Measurements from ENCODE around the gene P4HA1. TPM values are rescaled to one million over a fixed set of nuclear protein-coding genes. Genes with fewer than 3 reads are reported as not detected.

The P4HA1 gene
- total and polyA plus RNA-seq, 9 of the 15 experiments (the other 6 are each of a cell fraction or from before 2014, with no cell fraction given): 20.2 to 177 (median 28.6) TPM

DNA sequence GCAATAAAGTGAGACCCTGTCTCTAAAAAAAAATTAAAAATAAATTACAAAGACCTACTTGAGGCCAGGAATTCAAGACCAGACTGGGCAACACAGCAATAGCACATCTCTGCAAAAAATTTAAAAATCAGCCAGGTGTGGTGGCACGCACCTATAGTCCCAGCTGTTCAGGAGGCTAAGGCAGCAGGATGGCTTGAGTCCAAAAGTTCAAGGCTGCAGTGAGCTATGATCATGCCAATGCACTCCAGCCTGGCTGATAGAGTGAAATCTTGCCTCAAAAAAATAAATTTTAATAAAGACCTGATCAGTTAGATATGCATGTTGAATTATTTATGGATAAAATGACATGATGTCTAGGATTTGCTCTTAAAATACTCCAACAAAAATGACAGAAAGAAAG is 34.9 kb downstream of the P4HA1 start:
- H3K9ac ChIP-seq (ENCODE audit: insufficient read depth in 1 of 2, low read depth in 2 of 2, low read length in 2 of 2): no peak overlapping the region
- H3K36me3 ChIP-seq (ENCODE audit: control insufficient read depth, insufficient read depth, low read length): peaks cover 65% of the 10 kb centered on the region; the same call in 2 of the 3 replicates
- BruUV-seq (replicated peaks): no TSS peak
- no peaks in the 10 kb centered on the region for H3K9me1 ChIP-seq (ENCODE audit: control insufficient read depth, insufficient read depth, low read length)
- no peaks in the 10 kb centered on the region for H4K20me1 ChIP-seq (replicated peaks; ENCODE audit: control insufficient read depth, insufficient read depth, low read length)
- H3K4me2 ChIP-seq (ENCODE audit: insufficient read depth, low read length): no peak overlapping the region
- intact Hi-C loops (cut with micrococcal nuclease) (loop anchor here (2.0 to 10.0 kb wide), 3 partner anchors 157 to 697 kb away; partner anchors contain the start of gene MCU), in situ Hi-C loops (cut with MboI) (loop anchor here (10.0 kb wide), 1 partner anchor 697 kb away; no protein-coding TSS in a partner anchor)
- H3K79me2 ChIP-seq (ENCODE audit: control insufficient read depth, insufficient read depth, low read length): no peaks in the 10 kb centered on the region
- no peak overlapping the region for H3K4me3 ChIP-seq
- ChIA-PET POLR2A (interaction anchor here (0.6 to 2.7 kb wide), 8 partner anchors 8 to 703 kb away, joined by 3 to 9 read pairs (median 3); no protein-coding TSS in a partner anchor), CTCF (ENCODE audit: low intra/inter-chr PET ratio) (interaction anchor here (1.2 kb wide), 1 partner anchor 698 kb away, joined by 4 read pairs; no protein-coding TSS in a partner anchor)
- H3K27ac ChIP-seq (ENCODE audit: extremely low read depth, low read depth, low read length): no peak overlapping the region
- H2AFZ ChIP-seq (ENCODE audit: low read depth, low read length): no peak overlapping the region
- FAIRE-seq (no peak), ATAC-seq (no peak), DNase-seq (ENCODE audit: extremely low read depth in 1 of 4, low spot score in 3 of 4) (no peak)
- no peaks in the 10 kb centered on the region for H3K27me3 ChIP-seq (ENCODE audit: control insufficient read depth in 2 of 2, insufficient read depth in 2 of 2, low read length in 2 of 2)
- no peaks in the 10 kb centered on the region for H3K4me1 ChIP-seq (replicated peaks in 1 of 2; ENCODE audit: control insufficient read depth in 2 of 2, insufficient read depth in 2 of 2, low read length in 2 of 2)
- 100% methylated on average over 1 of the region's 1 CpG for WGBS (ENCODE audit: insufficient coverage, low coverage, missing lambda C conversion rate)
- no peaks in the 10 kb centered on the region for H3K9me3 ChIP-seq (replicated peaks; ENCODE audit: control insufficient read depth, insufficient read depth, low read depth, low read length)
- no peak for TF ChIP-seq BDP1 (IDR thresholded peaks at IDR 0.05; ENCODE audit: insufficient read depth, insufficient read length)
- TF ChIP-seq ZNF436 (CRISPR knock-in tag; IDR thresholded peaks at IDR 0.05): no peak
- TF ChIP-seq HDAC1 (IDR thresholded peaks at IDR 0.05): no peak
- no peak for TF ChIP-seq SFPQ (IDR thresholded peaks at IDR 0.05; ENCODE audit: low read depth, low read length)
- TF ChIP-seq, protein P1, sequence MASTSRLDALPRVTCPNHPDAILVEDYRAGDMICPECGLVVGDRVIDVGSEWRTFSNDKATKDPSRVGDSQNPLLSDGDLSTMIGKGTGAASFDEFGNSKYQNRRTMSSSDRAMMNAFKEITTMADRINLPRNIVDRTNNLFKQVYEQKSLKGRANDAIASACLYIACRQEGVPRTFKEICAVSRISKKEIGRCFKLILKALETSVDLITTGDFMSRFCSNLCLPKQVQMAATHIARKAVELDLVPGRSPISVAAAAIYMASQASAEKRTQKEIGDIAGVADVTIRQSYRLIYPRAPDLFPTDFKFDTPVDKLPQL (IDR thresholded peaks at IDR 0.05; ENCODE audit: extremely low read depth, insufficient read length): no peak
- no peak for TF ChIP-seq POLR3G (IDR thresholded peaks at IDR 0.05; ENCODE audit: extremely low read depth, insufficient read length, insufficient replicate concordance)
- TF ChIP-seq KLF13 (tag; IDR thresholded peaks at IDR 0.05; ENCODE audit: borderline replicate concordance, low read depth): no peak
- TF ChIP-seq BRCA1 (IDR thresholded peaks at IDR 0.05): no peak
- no peak for TF ChIP-seq BRCA1 (CRISPR knock-in tag; IDR thresholded peaks at IDR 0.05)
- TF ChIP-seq CBX3 (IDR thresholded peaks at IDR 0.05; ENCODE audit: borderline replicate concordance in 1 of 2, low read length in 2 of 2): no peak
- TF ChIP-seq, protein P2, sequence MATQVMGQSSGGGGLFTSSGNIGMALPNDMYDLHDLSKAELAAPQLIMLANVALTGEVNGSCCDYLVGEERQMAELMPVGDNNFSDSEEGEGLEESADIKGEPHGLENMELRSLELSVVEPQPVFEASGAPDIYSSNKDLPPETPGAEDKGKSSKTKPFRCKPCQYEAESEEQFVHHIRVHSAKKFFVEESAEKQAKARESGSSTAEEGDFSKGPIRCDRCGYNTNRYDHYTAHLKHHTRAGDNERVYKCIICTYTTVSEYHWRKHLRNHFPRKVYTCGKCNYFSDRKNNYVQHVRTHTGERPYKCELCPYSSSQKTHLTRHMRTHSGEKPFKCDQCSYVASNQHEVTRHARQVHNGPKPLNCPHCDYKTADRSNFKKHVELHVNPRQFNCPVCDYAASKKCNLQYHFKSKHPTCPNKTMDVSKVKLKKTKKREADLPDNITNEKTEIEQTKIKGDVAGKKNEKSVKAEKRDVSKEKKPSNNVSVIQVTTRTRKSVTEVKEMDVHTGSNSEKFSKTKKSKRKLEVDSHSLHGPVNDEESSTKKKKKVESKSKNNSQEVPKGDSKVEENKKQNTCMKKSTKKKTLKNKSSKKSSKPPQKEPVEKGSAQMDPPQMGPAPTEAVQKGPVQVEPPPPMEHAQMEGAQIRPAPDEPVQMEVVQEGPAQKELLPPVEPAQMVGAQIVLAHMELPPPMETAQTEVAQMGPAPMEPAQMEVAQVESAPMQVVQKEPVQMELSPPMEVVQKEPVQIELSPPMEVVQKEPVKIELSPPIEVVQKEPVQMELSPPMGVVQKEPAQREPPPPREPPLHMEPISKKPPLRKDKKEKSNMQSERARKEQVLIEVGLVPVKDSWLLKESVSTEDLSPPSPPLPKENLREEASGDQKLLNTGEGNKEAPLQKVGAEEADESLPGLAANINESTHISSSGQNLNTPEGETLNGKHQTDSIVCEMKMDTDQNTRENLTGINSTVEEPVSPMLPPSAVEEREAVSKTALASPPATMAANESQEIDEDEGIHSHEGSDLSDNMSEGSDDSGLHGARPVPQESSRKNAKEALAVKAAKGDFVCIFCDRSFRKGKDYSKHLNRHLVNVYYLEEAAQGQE (IDR thresholded peaks at IDR 0.05; ENCODE audit: borderline replicate concordance): no peak
- TF ChIP-seq, protein P2 (CRISPR knock-in tag; IDR thresholded peaks at IDR 0.05; ENCODE audit: low read depth): no peak
